HuH-7.5 (cell line): ENCODE measurements around the gene PNPLA1.

Experiments
- DNase-seq: peaks from one replicate; pipeline ENCODE4 v3.0.0; 2011; ENCODE audit warnings: low spot score

The PNPLA1 gene

GRCh38 chr6:36246506-36247268 is 23.2 kb upstream of the PNPLA1 start:
- DNase-seq = no peak

- no peak for DNase-seq
Measured at GRCh38 chr6:36247693-36248092, 22.2 kb upstream of the PNPLA1 start.

GRCh38 chr6:36248980-36249379 is 20.9 kb upstream of the PNPLA1 start:
- no peak for DNase-seq

GRCh38 chr6:36249536-36249935 is 20.3 kb upstream of the PNPLA1 start:
- DNase-seq = no peak

- no peak for DNase-seq
Measured at GRCh38 chr6:36252005-36252404, 17.9 kb upstream of the PNPLA1 start.

GRCh38 chr6:36263390-36264000 is 6.4 kb upstream of the PNPLA1 start:
- no peak for DNase-seq

GRCh38 chr6:36265744-36266143 is 4.1 kb upstream of the PNPLA1 start:
- DNase-seq = no peak

GRCh38 chr6:36266913-36267644 is 2.8 kb upstream of the PNPLA1 start:
- no peak for DNase-seq

GRCh38 chr6:36267731-36268477 is 2.0 kb upstream of the PNPLA1 start:
- no peak for DNase-seq

GRCh38 chr6:36268478-36269275 is 1.2 kb upstream of the PNPLA1 start:
- no peak for DNase-seq

GRCh38 chr6:36272234-36272633 is 2.4 kb downstream of the PNPLA1 start:
- DNase-seq = no peak

- DNase-seq = no peak
Measured at GRCh38 chr6:36273067-36273466, 3.2 kb downstream of the PNPLA1 start.

- no peak for DNase-seq
Measured at GRCh38 chr6:36273802-36274514, 4.1 kb downstream of the PNPLA1 start.

- no peak for DNase-seq
Measured at GRCh38 chr6:36276581-36277536, 7.0 kb downstream of the PNPLA1 start.

- no peak for DNase-seq
Measured at GRCh38 chr6:36277946-36278470, 8.1 kb downstream of the PNPLA1 start.

- no peak for DNase-seq
Measured at GRCh38 chr6:36280467-36280866, 10.6 kb downstream of the PNPLA1 start.

GRCh38 chr6:36280983-36281382 is 11.1 kb downstream of the PNPLA1 start:
- DNase-seq = no peak

GRCh38 chr6:36283608-36284007 is 13.7 kb downstream of the PNPLA1 start:
- no peak for DNase-seq

GRCh38 chr6:36284359-36284758 is 14.5 kb downstream of the PNPLA1 start:
- DNase-seq = no peak
